Ecto neural progenitor cell (in vitro differentiated cells): ENCODE measurements around the gene RAB11FIP5.

Source experiments
- DNase-seq: peaks from one replicate; pipeline ENCODE4 v3.0.0-alpha.2; 2018; ENCODE audit warnings: low spot score

The RAB11FIP5 gene

DNA sequence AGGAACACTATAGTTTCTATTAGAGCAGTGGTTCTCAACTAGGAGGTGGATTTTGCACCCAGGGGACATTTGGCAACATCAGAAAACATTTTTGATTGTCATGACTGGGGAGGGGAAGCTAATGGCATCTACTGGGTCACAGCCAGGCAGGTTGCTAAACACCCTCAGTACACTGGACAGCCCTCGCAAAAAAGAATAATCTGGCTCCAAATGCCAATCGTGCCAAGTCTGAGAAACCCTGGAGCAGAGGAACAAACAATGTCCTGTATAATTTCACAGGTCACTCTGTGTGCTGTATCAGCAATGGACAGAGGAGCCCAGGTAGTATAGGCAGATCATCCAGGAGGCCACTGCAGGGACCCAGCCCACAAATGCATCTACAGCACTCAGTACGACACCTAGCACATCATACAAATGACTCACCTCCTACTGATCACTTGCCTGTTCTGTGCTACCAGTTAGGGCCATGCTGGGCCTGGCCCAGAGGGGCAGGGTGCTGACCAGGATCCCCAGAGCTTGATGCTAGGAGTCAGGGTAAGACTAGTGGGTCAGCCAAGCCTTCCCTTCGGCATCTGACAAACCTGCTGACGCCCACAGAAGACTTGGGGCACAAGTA, 78.9 kb downstream of the RAB11FIP5 start:
- DNase-seq, result no peak

DNA sequence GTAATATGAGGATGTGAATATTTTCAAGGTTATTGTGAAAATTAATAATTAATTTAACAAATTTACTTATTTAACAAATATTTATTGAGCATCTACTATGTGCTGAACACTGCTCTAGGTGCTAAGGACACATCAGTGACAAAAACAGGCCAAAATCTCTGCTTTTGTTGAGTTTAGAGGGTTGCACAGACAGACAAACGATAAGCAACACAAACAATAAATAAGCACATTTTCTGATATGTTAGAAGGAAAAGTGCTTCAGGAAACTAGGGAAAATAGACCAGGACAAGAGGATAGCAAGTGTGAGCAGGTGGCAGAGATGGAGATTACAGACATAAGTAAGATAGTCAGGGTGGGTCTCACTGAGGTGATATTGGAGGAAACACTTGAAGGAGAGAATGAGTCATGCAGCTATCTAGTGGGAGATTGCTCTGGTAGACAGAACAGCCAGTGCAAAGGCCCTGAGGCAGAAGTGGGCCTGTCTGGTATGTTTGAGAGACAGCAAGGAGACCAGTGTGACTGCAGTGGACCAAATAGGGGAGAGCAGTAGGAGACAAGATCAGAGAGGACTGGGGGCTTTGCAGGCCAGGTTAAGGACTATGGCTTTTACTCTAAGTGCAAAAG, 79.5 kb downstream of the RAB11FIP5 start:
- no peak for DNase-seq

GRCh38 chr2:73032702-73033097, 80.0 kb downstream of the RAB11FIP5 start:
- no peak for DNase-seq

GRCh38 chr2:73031725-73032701, 80.7 kb downstream of the RAB11FIP5 start:
- no peak for DNase-seq

DNA sequence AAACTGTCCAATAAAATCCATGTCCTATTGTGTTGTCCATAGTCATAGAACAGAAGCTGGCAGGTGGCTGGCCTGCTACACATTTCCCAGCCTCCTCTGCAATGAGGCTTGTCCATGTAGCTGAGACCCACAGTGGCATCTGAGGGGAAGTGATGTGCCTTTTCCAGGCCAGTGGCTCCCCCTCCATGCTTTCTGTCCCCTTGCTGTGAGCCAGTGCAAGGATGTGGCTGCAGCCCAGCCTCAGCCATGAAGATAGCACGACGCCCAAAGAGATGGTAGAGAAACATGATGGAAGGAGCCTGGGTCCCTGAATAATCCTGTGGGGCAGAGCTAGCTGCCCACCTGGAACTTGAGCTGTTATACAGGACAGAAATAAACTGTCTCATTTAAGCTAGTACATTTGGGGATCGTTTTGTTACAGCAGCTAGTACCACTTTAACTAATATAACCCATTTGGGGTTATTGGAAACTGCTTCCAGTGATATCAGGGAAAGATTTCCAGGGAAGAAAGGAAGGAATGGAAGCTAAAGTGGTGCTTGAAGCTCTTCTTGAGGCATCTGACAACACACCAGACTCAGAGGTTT, 81.6 kb downstream of the RAB11FIP5 start:
- DNase-seq, result no peak

- no peak for DNase-seq
These were observed 83.9 kb downstream of the RAB11FIP5 start for GRCh38 chr2:73028841-73029240.

- no peak for DNase-seq
These were observed 85.4 kb downstream of the RAB11FIP5 start for GRCh38 chr2:73027340-73027739.

GRCh38 chr2:73023497-73023896, 89.3 kb downstream of the RAB11FIP5 start:
- DNase-seq, result no peak
